ENCODE data around the gene ALCAM. TPM values are rescaled to one million over a fixed set of nuclear protein-coding genes. Genes with fewer than 3 reads are reported as not detected.
"Not testable (repeated sequence)": the region's sequence is repeated elsewhere in the genome, so short reads cannot be mapped to it uniquely, and the experiment has no call there.

The ALCAM gene
- polyA plus RNA-seq, 4 donors, result 106 to 235 (median 159) TPM

- no peak for DNase-seq (ENCODE audit: low read depth in 4 of 4, low spot score in 3 of 4)
Observed at GRCh38 chr3:105561876-105562275, 195.2 kb downstream of the ALCAM start.

GRCh38 chr3:105564546-105565288, 198.0 kb downstream of the ALCAM start:
- DNase-seq (ENCODE audit: low read depth in 4 of 4, low spot score in 3 of 4), result no peak

GRCh38 chr3:105571005-105571404, 204.3 kb downstream of the ALCAM start:
- DNase-seq (ENCODE audit: low read depth in 4 of 4, low spot score in 3 of 4), result no peak

GRCh38 chr3:105572501-105572900, 205.8 kb downstream of the ALCAM start:
- no peak for DNase-seq (ENCODE audit: low read depth in 4 of 4, low spot score in 3 of 4)

- no peak for DNase-seq (ENCODE audit: low read depth in 4 of 4, low spot score in 3 of 4)
Observed at GRCh38 chr3:105579439-105579838, 212.7 kb downstream of the ALCAM start.

GRCh38 chr3:105580296-105580965, 213.7 kb downstream of the ALCAM start:
- DNase-seq (ENCODE audit: low read depth in 4 of 4, low spot score in 3 of 4), result no peak

- DNase-seq (ENCODE audit: low read depth in 4 of 4, low spot score in 3 of 4), result no peak
Observed at GRCh38 chr3:105582015-105582414, 215.3 kb downstream of the ALCAM start.

- DNase-seq (ENCODE audit: low read depth in 4 of 4, low spot score in 3 of 4), result no peak
Observed at GRCh38 chr3:105584003-105584790, 217.5 kb downstream of the ALCAM start.

- no peak for DNase-seq (ENCODE audit: low read depth in 4 of 4, low spot score in 3 of 4)
Observed at GRCh38 chr3:105593315-105593714, 226.6 kb downstream of the ALCAM start.

GRCh38 chr3:105594219-105594618, 227.5 kb downstream of the ALCAM start:
- no peak for DNase-seq (ENCODE audit: low read depth in 4 of 4, low spot score in 3 of 4)

GRCh38 chr3:105598042-105598796, 231.5 kb downstream of the ALCAM start:
- DNase-seq (ENCODE audit: low read depth in 4 of 4, low spot score in 3 of 4), result no peak

GRCh38 chr3:105599350-105599749, 232.6 kb downstream of the ALCAM start:
- DNase-seq (ENCODE audit: low read depth in 4 of 4, low spot score in 3 of 4), result no peak

- not testable (repeated sequence) for DNase-seq (ENCODE audit: low read depth in 4 of 4, low spot score in 3 of 4)
Observed at GRCh38 chr3:105601756-105602155, 235.0 kb downstream of the ALCAM start.

GRCh38 chr3:105602286-105602685, 235.6 kb downstream of the ALCAM start:
- DNase-seq (ENCODE audit: low read depth in 4 of 4, low spot score in 3 of 4), result not testable (repeated sequence)

GRCh38 chr3:105603516-105603915, 236.8 kb downstream of the ALCAM start:
- DNase-seq (ENCODE audit: low read depth in 4 of 4, low spot score in 3 of 4), result not testable (repeated sequence)

- DNase-seq (ENCODE audit: low read depth in 4 of 4, low spot score in 3 of 4), result no peak
Observed at GRCh38 chr3:105606016-105606415, 239.3 kb downstream of the ALCAM start.

GRCh38 chr3:105608623-105609022, 241.9 kb downstream of the ALCAM start:
- no peak for DNase-seq (ENCODE audit: low read depth in 4 of 4, low spot score in 3 of 4)

- no peak for DNase-seq (ENCODE audit: low read depth in 4 of 4, low spot score in 3 of 4)
Observed at GRCh38 chr3:105610473-105610872, 243.8 kb downstream of the ALCAM start.

GRCh38 chr3:105611304-105612192, 244.8 kb downstream of the ALCAM start:
- peak in 1 of 4 donors; percentile 7 for DNase-seq (ENCODE audit: low read depth in 4 of 4, low spot score in 3 of 4)

- no peak for DNase-seq (ENCODE audit: low read depth in 4 of 4, low spot score in 3 of 4)
Observed at GRCh38 chr3:105613120-105613519, 246.4 kb downstream of the ALCAM start.

All from left renal pelvis (tissue), 4 donors.